ENCODE data around the gene ASAP2.

ASAP2 gene

DNA sequence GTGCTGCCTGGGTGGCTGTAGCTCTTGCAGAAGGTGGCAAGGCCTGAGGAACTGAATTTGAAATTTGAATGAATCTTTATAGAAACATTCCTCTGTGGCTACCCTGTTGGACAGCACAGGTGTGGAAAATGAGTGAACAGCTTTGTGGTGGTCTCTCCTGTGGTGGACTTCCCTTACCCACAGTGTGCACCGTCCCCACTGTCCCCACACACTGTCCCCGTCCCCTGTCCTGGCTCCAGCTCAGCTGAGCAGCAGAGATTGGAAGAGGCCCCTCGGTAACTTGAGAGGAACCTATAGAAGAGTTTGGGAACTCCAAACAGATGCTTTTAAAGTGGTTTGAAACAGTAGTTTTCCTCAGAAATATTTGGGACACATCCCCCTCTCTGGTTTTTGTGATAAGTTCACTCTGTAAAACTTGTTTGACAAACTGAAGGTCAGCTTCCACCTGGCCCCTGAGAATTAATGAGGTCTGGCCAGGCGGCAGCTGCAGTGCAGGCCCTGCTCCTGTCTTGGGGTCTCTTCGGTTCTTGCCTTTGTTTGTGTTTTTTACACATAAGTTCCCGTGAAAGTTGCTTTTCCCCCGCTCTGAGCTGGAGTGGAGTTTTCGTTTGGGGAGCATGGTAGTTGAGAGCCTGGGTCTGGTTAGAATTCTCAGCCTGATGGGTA, 63.2 kb downstream of the ASAP2 start:
- TF ChIP-seq, protein P1, sequence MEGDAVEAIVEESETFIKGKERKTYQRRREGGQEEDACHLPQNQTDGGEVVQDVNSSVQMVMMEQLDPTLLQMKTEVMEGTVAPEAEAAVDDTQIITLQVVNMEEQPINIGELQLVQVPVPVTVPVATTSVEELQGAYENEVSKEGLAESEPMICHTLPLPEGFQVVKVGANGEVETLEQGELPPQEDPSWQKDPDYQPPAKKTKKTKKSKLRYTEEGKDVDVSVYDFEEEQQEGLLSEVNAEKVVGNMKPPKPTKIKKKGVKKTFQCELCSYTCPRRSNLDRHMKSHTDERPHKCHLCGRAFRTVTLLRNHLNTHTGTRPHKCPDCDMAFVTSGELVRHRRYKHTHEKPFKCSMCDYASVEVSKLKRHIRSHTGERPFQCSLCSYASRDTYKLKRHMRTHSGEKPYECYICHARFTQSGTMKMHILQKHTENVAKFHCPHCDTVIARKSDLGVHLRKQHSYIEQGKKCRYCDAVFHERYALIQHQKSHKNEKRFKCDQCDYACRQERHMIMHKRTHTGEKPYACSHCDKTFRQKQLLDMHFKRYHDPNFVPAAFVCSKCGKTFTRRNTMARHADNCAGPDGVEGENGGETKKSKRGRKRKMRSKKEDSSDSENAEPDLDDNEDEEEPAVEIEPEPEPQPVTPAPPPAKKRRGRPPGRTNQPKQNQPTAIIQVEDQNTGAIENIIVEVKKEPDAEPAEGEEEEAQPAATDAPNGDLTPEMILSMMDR (IDR thresholded peaks at IDR 0.05; ENCODE audit: low read depth, low read length, missing control alignments) = no peak
- DNase-seq (ENCODE audit: low read depth) = no peak
- no peak overlapping the region for H3K4me3 ChIP-seq (ENCODE audit: low read depth, low read length)
- in situ Hi-C loops (cut with HindIII; ENCODE audit: low sequenced_read_pairs) = no loop called here

DNA sequence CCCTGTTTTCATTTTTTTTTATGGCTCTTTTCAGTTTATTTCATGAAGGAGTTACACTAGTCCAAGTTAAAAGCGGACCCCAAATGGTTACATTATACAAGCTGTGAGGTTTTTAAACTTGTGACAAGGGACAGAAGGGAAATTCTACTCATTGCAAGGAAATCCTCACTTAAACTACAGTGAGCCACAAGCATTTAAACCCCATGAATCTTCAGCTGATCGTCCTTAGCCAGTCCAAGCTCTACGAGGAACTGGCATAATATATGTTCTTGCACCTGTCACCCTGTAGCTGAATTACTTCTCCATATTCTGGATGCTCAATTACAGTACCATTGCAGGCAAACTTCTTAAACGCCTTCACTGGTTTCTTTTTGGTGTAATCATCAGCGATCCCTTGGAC, 64.5 kb downstream of the ASAP2 start:
- DNase-seq (ENCODE audit: low read depth) = no peak
- no peak overlapping the region for H3K4me3 ChIP-seq (ENCODE audit: low read depth, low read length)
- in situ Hi-C loops (cut with HindIII; ENCODE audit: low sequenced_read_pairs) = no loop called here
- TF ChIP-seq, protein P1 (IDR thresholded peaks at IDR 0.05; ENCODE audit: low read depth, low read length, missing control alignments) = no peak

DNA sequence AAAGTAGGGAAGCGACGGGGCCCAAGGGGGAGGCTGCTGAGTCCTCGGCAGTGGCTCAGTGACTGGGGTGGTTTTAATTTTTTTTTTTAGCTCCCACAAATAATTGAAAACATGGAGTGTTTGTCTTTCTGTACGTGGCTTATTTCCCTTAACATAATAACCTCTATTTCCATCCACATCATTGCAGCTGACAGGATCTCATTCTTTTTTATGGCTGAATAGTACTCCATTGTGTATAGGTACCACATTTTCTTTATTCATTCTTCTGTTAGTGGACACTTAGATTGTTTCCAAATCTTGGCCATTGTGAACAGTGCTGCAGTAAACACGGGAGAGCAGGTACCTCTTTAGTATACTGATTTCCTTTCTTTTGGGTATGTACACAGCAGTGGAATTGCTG, 65.1 kb downstream of the ASAP2 start:
- TF ChIP-seq, protein P1 (IDR thresholded peaks at IDR 0.05; ENCODE audit: low read depth, low read length, missing control alignments) = no peak

DNA sequence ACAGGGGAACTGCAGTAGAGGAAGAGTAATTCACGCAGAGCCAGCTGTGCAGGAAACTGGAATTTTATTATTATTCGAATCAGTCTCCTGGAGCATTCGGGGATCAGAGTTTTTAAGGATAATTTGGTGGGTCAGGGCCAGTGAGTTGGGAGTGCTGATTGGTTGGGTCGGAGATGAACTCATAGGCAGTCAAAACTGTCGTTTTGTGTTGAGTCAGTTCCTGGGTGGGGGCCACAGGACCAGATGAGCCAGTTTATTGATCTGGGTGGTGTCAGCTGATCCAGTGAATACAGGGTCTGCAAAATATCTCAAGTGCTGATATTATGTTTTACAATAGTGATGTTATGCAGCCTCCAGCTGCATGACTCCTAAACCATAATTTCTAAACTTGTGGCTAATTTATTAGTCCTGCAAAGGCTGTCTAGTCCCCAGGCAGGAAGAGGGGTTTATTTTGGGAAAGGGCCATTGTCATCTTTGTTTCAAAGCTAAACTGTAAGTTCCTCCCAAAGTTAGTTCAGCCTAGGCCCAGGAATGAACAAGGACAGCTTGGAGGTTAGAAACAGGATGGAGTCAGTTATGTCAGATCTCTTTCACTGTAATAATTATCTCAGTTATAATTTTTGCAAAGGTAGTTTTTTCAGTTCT, 67.0 kb downstream of the ASAP2 start:
- no peak for DNase-seq (ENCODE audit: low read depth)
- H3K4me3 ChIP-seq (ENCODE audit: low read depth, low read length) = no peak overlapping the region
- in situ Hi-C loops (cut with HindIII; ENCODE audit: low sequenced_read_pairs) = no loop called here
- TF ChIP-seq, protein P1 (IDR thresholded peaks at IDR 0.05; ENCODE audit: low read depth, low read length, missing control alignments) = no peak

More for the DNA sequence above, 65.1 kb downstream of the ASAP2 start:
- in situ Hi-C loops (cut with HindIII; ENCODE audit: low sequenced_read_pairs) = no loop called here
- DNase-seq (ENCODE audit: low read depth) = no peak
- no peak overlapping the region for H3K4me3 ChIP-seq (ENCODE audit: low read depth, low read length)

DNA sequence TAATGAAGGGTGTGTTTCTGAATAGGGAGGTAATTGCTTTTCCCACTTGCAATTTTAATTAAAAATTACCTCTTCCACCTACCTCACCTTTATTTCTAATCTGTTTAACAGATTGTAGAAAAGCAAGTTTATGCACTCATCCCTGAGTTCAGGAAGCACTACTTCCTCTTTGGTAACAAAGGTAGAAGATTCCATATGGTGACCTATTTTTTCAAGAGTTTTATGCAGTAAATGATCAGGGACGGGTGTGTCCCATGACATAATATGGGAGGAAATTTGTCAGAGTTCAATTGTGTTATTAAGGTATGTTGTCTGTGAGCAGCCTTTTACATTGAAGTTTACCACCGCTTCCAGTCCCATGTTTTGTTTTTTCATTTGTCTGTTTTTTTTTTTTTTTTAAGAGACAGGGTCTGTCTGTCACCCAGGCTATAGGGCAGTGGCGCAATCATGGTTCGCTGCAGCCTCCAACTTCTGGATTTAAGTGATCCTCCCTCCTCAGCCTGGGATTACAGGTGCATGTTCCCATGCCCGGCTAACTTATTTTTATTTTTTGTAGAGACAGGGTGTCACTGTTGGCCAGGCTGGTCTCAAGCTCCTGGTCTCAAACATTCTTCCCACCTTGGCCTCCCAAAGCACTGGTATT, 68.2 kb downstream of the ASAP2 start:
- no peak overlapping the region for H3K4me3 ChIP-seq (ENCODE audit: low read depth, low read length)
- TF ChIP-seq, protein P1 (IDR thresholded peaks at IDR 0.05; ENCODE audit: low read depth, low read length, missing control alignments) = no peak
- in situ Hi-C loops (cut with HindIII; ENCODE audit: low sequenced_read_pairs) = no loop called here
- no peak for DNase-seq (ENCODE audit: low read depth)

DNA sequence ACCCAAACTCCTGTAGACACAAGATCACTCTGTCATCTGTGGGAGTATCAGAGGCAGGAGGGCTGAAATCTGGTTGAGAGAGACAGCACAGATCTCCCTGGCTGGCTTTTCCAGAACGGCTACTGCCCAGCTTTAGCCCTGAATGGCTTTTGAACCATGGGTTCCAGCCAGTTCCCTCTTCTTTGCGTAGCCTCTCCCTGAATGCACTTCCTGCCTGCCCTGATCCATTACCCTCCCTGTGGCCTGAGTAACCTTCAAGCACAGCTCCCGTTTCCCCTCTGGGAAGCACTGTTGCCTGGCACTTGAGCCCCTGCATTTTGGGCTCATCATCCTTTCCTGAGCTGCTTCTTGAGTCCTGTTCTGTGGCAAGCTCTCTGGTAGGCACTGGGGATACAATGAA, 68.8 kb downstream of the ASAP2 start:
- no peak for DNase-seq (ENCODE audit: low read depth)
- no peak overlapping the region for H3K4me3 ChIP-seq (ENCODE audit: low read depth, low read length)
- in situ Hi-C loops (cut with HindIII; ENCODE audit: low sequenced_read_pairs) = no loop called here
- TF ChIP-seq, protein P1 (IDR thresholded peaks at IDR 0.05; ENCODE audit: low read depth, low read length, missing control alignments) = no peak
